Testis (tissue), 2 donors: Measurements from ENCODE around the gene FRAS1.

Experiments used
- POLR2A ChIP-seq: fragments of 450-650 bp; IDR thresholded peaks from one replicate; pipeline ENCODE4 v1.6.1; 2017; ENCODE audit warnings: antibody characterized with exemption, mild to moderate bottlenecking, moderate library complexity
- TF ChIP-seq, protein P1 (sequence below), 3 experiments: fragments of 450-650 bp in 2 of 3; fragments of 200-600 bp in 1 of 3; sonication (generic) in 1 of 3; IDR thresholded peaks; one replicate each; pipeline ENCODE4 v1.5.1; 2016 to 2019; ENCODE audit warnings: antibody characterized with exemption in 3 of 3, mild to moderate bottlenecking in 2 of 3, moderate library complexity in 1 of 3

DNA sequence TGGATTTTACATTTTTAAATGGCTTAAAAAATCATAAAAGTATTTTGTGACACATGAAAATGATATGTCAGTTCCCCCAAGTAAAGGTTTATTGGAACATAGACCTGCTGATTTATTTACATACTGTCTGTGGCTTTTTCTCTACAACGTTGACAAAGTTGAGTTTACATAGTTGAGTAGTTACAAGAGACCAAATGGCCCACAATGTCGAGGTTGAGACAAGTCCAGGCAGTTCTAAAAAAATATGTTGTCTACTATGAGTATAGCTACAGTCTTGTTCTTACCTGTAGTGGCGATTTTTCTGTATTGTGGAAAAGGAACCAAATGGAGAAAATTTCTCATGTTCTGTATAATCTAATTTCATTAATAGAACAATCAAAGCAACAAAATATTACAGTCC lies 163.2 kb downstream of the FRAS1 start:
- TF ChIP-seq, protein P1, sequence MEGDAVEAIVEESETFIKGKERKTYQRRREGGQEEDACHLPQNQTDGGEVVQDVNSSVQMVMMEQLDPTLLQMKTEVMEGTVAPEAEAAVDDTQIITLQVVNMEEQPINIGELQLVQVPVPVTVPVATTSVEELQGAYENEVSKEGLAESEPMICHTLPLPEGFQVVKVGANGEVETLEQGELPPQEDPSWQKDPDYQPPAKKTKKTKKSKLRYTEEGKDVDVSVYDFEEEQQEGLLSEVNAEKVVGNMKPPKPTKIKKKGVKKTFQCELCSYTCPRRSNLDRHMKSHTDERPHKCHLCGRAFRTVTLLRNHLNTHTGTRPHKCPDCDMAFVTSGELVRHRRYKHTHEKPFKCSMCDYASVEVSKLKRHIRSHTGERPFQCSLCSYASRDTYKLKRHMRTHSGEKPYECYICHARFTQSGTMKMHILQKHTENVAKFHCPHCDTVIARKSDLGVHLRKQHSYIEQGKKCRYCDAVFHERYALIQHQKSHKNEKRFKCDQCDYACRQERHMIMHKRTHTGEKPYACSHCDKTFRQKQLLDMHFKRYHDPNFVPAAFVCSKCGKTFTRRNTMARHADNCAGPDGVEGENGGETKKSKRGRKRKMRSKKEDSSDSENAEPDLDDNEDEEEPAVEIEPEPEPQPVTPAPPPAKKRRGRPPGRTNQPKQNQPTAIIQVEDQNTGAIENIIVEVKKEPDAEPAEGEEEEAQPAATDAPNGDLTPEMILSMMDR (IDR thresholded peaks at IDR 0.05): no peak
- TF ChIP-seq POLR2A: no peak
